ENCODE measurements around the gene FOXC2.
A peak's percentile ranks its signal among the peaks of the same experiment; 100 is the strongest.

Gene FOXC2

DNA sequence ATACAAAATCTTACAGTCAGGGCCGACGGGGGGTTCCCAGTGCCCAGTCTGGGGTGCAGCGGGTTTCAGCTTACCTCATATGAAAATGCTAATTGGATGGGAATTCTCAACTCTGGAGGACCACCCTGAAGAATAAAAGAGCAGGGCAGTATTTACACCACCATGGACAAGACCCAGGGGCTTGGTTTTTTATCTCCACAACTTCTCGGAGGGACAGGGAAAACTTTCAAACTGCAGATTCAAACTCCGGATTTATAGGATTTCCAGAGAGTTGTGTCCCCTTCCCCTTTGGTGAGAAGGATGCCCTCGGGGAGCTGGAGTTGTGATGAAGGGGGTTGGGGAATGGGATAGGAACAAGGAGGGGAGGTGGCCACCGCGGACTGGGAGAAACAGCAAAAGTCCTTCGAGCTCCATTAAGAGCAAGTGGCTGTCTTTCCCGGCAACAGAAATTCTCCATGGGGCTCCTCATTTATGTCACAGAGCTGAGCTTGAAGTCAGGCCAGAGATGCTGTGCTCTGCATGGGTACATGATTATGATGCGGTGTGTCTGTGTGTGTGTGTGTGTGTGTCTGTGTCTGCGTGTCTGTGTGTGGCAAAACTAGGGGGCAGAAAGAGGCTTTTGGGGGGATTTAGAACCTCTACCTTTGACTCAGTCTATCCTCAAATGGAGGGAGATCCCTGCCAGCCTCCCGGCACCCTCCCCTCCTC is 27.4 kb downstream of the FOXC2 start:
- DNase-seq: no peak

DNA sequence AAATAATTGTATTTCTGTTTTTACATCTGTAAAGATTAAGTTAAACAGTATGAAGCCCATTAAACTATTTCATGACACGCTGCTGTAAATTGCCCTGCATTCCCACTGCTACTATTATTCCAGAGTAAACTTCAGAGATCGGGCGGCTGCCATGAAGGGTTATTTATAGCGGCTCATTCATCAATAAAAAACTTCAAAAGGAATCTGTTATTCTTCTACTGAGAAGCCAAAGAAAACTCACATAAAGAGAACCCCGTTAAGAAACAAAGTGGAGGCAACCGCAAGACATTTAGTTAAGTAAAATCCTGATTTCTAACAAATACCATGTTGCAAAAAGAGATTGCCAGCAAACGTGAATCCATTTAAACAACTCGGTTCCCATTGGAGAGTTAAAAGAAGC is 28.1 kb downstream of the FOXC2 start:
- no peak for DNase-seq

DNA sequence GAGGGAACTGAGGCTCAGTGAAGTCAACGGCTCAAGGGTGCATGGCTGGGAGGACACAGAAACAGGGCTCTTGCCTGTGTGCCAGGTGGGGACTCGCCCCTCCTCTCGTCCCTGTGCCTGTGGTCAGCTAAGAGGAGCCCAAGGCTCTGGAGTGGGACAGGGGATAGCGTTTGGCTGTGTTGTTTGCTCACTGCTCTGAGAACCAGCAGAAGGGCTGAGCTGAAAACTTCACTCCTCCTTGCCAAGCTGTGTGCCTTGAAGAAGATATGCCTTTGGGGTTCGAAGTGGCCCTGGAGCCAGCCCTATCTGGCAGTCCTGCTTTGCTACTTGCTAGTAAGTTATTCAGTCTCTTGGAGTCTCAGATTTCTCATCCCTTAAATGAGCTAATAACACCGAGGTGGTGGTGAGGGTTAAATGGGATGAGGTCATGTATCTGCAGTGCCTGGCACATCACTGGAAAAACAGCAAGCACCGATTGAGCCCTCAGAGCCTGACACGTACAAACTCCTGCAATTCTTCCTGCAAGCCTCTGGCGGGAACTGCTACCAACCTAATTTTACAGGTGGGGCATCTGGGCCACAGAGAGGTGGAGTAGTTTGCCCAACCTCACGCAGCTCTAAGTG is 29.5 kb downstream of the FOXC2 start:
- no peak for DNase-seq

DNA sequence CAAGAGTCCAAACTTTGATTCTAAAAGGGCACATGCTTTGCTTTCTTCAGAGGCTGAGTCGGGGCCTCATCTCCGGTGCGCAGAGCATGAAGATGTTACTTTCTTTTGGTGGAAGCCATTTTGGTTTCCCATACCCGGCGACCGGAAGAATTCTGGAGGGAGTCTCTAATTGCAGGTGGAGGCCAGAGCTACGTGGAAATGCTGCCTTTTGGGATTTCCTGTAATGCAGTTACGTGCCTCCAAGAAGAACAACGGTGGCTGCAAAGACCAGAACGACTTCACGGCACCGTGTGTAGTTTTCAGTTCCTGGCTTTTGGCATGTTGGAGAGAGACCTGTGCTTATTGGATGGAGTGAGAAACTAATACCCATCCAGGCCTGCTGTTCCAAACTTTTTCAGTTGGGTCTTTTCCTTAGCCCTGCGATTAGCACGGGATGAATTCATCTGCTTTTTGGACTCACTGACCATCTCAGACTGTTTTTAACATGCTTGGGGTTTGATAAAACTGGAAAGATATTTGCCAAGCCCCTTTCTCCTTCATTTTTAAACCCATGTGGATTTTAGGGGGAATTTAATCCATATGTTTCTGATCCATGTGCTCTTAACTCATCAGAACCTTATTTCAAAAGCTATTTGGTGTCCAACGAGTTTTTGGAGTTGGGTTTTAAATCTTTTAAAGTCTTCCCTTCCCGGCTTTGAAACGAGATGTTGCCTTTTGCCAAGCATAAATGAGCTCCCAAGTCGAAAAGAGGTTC is 30.7 kb downstream of the FOXC2 start:
- DNase-seq: no peak

DNA sequence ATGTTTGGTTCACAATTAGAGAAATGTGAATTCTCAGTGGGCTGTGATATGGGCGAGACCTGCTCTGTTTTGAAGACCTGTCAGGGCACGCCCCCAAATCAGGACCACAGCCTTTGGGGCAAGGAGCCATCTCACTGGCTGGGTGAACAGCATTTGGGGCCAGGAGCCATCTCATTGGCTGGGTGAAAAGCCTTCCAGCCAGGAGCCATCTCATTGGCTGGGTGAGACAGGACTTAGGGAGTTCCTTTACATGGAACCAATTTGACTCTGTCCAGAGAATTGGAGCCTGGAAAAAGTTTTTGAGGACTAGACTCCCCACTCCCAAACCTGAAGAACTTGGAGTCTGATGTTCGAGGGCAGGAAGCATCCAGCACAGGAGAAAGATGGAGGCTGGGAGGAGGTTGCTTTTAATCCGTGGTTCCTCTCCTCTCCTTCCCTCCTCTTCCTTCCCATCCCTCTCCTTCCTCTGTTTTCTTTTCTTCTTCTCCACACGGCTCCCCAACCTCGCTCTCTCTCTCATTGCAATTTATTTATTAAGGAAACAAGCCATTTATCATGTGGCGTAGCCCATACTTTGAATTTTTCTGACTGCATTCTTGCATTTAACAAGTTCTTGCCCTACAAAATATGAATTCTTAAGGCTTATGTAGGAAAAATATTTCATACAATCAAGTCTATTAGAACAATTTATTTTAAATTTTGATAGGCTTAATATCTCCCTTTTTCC is 31.4 kb downstream of the FOXC2 start:
- DNase-seq: no peak

DNA sequence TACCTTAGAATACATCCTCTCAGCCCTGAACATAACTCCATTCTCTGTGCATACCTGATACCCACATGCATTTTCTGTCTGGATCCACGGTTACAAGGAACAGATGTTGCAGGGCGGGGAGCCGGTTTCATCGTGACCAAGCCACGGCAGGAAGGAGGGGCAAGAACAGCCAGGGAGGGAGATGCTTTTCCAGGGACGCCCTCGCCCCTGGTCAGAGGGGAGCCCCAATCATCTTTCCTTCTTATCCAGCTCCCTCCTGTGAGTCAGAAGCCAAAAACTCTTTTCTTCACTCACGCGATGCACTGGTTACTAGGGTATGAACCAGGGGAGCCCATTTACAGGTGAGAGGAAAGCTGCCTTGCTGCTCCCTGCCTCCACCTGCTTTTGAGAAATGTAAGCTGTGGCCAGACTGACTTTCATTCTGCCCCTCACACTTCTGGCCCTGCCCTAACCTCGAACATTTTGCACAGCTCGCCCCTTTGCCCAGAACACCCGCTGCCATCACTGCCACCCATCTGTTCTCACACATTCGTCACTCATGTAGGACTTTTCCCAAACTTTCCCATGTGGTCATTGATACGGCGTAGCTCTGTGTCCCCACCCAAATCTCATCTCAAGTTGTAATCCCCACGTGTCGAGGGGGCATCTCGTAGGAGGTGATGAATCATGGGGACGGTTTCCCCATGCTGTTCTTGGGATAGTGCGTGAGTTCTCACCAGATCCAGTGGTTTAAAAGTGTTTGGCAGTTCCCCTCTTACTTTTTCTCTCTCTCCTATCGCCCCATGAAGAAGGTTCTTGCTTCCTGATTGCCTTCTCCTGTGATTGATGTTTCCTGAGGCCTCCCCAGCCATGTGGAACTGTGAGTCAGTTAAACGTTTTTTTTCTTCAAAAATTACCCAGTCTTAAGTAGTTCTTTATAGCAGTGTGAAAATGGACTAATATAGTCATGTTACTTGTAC is 32.3 kb downstream of the FOXC2 start:
- peak; percentile 52 for DNase-seq

DNA sequence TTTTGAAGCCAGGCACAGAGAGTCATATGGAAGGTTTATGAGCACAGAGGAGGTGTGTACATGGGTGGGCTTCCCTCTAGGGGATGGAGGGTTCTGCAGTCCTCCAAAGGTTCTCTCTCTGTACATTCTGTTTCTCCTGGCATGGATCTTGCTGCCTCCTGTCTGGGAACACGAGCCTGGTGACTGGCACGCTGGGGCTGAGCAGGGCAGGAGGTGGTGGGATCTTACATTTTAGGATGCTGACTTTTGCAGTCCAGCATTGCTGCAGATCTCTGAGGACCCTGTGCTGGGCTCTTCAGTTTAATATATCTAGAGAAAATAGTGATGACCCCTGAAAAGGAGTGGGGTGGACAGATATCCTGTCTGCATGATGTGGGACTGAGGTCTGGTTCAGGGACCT is 34.7 kb downstream of the FOXC2 start:
- DNase-seq: no peak

DNA sequence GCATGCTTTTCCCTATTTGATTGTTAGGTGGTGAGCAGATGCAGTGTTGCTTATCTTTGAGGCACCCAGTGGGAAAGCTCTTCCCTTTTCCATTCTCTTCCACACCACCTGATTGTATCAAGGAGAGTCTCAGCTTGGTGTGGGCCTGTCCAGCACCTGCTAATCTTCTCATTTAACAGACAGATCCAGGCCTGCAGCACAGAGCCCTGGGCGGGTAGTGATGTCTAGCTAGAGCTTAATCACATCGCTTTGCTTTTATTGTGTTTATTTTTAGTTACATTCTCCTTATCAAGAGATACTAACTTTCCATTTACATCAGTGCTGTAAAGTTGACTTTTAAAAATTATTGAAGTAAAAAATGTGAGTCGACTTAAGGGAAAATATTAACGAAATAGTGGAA is 35.9 kb downstream of the FOXC2 start:
- DNase-seq: no peak

DNA sequence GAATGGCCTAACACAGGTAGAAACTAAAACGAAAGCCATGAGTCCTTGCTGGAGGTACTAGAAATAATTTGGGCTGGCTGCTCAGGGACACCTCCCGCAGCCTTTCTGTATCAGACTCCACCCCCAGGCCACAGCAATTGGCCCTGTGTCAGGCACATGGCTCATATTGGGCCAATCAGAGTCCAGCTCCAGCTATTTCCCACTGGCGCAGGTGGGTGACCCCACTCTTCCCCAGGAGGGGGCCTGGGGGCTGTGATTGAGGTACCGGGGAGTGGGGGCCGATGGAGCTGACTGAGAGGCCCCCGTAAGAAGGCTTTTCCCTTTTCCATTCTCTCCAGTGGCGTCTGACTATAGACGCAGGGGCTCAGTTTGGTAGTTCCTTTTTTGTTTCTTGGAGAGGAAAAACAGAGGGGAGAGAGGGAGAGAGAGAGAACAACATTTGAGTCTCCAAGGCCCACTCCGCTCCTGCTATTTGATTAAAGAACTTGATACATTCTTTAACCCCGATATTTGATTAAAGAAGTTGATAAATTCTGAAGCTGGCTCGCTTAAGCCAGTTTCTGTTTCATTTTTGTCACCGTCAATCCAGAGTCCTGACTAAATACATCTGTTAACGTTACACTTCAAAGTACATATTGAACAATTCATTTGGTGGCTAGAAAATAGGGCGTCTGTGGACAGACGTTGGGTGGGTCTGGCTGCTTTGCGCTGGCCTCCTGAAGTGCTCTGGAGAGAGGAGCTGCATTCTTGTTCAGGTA is 38.0 kb downstream of the FOXC2 start:
- no peak for DNase-seq

DNA sequence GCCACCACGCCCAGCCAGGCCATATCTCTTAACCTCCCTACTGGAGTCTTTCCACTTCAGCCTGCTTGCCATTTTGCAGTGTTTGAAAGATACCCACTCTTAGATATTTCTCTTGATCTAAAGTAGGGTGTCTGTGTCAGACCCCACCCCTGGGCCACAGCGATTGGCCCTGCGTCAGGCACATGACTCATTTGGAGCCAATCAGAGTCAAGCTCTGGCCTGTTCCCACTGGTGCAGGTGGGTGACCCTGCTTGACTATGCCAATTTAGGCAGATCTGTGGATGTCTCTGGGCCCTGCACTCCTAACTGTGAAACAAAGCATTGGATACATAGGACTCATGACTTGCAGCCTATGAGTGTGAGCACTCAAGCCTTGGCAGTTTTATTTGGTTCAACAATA is 39.3 kb downstream of the FOXC2 start:
- DNase-seq: no peak

DNA sequence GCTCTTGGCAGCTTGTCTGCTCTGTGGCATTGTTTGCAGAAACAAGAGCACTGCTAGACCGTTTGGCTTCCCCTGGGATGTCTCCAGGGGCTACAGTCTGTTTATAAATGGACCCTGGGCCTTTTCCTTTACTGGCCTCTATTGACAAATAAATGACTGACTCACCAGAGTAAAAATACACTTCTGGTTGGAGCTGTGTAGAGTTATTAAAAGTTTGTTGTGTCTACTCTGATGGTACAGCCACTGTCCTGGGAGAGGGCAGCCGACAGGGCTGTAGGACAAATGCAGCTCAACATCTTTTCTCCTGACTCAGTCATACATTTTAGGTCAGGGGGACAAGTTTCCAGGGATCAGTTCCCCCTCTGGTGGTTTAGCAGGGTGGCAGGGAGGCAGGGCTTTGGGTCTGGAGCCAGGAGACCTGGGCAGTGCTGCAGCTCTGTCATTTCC is 41.7 kb downstream of the FOXC2 start:
- DNase-seq: no peak

DNA sequence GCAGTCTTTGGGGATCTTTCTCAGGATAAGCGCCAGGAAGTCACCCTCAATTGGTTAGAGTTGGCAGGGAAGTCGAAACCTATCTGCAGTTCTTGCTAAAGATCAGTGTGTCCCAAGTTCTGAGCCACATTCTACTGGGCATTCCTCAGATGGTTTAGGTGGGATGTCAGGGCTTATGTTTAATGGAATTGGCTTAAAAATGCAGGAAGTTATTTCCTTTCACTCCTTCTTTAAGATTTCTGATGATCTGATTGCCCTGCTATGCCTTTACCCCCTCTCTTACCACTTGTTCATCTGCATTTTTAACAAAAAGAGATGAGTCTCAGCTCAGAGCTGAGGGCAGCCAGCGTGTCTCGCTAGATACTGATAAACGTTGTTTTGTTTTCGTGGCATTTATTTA is 42.5 kb downstream of the FOXC2 start:
- no peak for DNase-seq

DNA sequence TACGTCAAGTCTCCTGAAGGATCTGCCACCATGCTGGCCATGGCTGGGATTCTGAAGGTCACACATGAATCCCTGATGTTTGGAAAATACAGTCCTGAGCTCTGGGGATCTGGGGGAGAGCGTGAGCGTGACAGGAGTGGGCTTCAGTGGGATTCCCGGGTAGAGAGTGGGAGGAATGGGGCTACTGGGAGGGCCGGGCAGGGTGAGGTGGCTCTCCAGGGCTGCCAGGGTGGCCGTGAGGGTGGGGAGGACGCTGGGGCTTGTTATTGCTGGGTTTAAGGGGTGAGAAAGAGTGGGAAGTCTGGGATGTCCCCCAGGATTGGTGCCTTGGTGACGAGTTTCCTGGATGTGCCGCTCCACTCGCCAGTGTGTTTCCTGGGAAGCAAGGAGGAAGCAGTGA is 43.0 kb downstream of the FOXC2 start:
- DNase-seq: no peak

DNA sequence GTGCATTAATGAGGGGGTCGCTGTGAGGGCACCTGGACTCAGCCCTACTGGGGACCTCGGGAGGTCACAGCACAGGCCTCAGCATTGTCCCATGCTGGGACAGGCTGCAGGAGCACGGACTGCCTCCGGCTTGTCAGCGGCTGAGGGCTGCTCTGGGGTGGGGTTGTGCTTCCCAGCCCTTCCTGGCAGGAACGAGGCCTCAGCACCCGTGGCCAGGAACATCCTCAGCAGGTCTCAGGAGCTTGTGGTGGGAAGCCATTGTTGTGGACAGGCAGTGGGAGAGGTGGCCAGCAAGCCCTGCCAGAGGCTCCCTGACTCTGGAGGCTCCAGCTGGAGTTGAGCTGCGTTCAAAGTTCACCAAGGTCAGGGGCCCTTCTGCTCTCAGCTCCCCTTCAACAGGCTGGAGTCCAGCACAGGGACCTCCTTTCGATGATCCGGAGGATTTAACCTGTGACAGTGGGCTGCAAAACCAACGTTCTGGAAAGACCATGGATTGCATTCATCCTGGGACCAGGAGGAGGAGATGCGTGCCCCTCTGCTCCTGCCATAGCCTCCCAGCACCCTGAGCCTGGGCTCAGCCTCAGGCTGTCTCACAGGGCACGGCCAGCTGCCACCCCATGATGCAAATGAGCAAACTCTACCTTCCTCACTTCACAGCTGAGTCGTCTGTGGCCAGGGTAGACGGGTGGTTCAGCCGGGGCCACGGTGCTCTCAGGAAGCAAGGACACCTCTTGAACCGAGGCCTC is 44.3 kb downstream of the FOXC2 start:
- DNase-seq: no peak

DNA sequence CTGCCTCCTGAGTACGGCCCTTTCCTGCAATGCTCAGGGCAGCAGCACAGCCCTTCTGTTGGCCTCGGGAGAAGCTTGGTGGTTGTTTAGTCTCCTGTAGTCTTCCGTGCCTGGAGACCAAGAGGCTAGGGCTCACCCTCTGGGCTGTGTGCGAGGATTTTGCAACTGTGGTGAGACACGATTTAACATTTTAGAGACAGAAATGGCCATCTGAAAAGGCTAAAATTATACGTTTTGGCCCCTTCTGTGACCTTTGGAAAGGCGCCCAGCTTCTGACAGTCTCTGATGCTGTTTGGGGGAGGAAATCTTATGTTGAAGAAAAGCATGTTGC is 44.9 kb downstream of the FOXC2 start:
- DNase-seq: no peak

DNA sequence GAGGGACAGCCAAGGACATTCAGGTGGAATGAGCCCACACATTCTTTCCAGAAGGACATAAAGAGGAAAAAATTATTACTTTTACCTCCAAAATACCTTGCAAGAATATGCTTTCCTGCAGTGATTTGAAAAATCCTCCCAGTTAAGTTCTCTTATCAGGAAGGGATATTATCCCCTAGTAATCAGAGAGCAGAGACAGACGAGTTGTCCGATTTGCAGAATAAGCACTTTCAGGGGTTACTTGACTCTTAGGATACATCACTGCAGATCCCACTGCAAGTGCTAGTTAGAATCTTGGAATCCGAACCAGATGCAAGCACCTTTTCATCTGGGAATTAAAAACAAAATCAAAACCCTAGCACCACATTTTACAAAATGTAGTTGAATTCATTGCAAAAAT is 45.3 kb downstream of the FOXC2 start:
- no peak for DNase-seq

DNA sequence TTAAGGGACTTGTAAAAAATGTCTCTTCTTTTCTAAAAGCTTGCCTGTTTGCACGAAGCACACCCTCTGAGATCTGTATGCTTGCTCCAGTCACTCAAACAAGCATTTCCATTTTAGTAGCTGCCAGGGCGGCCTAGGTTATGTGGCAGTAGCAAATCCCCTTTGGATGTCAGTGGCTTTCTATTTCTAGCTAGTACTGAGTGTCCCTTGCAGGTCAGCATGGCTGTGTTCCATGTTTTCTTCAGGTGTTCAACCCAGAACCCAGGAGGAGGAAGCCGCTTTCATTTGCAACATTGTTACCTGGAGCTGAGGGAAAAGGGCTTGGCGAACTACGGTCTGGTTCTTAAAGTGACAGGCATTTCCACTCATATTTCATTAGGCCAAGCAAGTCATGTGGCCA is 48.1 kb downstream of the FOXC2 start:
- DNase-seq: no peak

DNA sequence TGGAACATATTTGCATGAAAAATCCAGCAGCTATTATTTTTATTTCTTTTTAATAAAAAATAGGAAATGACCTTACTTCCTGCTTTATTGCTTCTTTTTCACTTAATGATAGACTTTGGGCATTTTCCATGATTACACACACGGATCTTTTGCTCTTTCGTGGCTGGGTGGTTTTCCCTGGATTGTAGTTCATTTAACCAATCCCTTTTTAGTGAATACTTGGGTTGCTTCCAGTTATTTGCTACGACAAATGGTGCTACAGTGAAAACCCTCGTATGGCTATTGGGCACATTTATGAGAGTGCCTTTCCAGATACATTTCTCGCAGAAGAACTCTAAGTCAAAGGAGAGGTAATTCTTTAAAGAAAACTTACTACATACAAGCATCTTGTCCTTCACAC is 50.3 kb downstream of the FOXC2 start:
- DNase-seq: no peak

DNA sequence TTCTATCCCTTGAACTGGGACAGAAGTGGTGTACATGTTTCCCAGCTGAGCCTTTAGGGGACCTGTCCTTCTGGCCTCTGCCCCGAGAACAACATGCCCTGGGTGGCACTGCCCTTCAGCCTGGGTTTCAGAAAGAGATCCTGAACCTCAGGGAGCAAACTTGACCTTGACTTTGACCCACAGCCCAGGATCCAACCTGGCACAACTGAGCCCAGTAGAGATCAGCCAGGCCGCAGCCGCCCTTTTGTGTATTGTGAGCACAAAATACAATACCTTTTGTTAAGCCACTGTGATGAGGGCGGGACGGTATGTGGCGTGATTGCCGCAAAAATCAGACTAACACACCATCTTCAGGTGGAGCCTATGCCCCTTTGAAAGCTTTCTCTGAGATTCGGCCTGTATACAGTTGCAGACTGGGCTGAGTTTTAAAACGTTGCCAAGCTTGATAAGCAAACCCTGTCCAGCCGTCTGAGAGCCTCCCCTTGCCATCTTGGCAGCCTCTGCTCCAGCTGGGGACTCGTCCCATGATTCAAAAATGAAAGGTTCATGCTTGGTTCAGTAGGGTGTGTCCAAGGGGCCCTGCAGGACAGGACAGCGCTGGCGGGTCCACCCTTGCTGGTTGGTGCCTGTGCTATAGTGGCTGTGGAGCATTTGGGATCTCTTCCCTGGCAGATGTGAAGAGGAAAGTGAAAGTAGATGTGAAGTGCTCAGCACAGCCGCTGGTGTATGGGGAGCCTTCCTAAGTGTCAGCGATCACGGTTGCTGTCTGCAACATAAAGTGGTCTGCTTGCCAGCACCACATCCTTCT is 52.0 kb downstream of the FOXC2 start:
- DNase-seq: no peak
